ENCODE measurements around the gene DGKD. TPM values are rescaled to one million over a fixed set of nuclear protein-coding genes. Genes with fewer than 3 reads are reported as not detected.
A peak's percentile ranks its signal among the peaks of the same experiment; 100 is the strongest.

The DGKD gene
- total and polyA plus RNA-seq, 2 donors (not counting 1 experiment from before 2014, with no cell fraction given) = 224 to 396 TPM

DNA sequence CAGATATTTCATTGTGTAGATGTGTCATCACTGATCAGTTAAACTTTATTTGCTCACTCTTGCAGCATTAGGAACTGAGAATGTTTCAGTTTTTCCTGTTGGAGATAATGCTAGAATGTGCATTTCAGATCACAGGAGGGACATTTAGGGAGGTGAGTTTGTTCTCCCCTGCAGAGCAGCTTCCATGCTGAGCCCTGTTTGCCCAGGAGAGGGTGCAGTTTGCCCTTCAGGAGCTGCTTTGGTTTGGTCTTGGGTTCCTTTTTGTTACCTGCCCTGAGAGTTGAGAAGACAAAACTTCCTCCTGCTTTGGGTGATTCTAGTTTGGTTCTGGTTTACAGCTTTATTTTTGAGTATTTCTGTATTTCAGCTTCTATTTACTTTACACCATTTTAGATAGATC is 49.9 kb downstream of the DGKD start:
- Mint-ChIP-seq H3K9me3 (ENCODE audit: insufficient read depth) (no peaks in the 10 kb centered on the region), H3K4me1 (peaks cover 46% of the 10 kb centered on the region), H3K4me3 (no peak overlapping the region), H3K27ac (peak overlapping the region; percentile 82), H3K27me3 (no peaks in the 10 kb centered on the region)
- ChIA-PET POLR2A (interaction anchor here (1.0 kb wide), 1 partner anchor 307 kb away, joined by 3 read pairs; no protein-coding TSS in a partner anchor), CTCF (interaction anchor here (0.6 to 14.2 kb wide), 37 partner anchors 8 to 1092 kb away, joined by 3 to 426 read pairs (median 4); partner anchors contain the start of genes INPP5D and UGT1A5)
- Histone ChIP-seq H3K79me2 (ENCODE audit: control insufficient read depth, insufficient read depth, low read length) (peaks cover 64% of the 10 kb centered on the region), H3K27ac (ENCODE audit: low read length in 2 of 2) (peak overlapping the region in 1 of 2 donors; percentile 69), H3K4me2 (replicated peaks; ENCODE audit: low read depth, low read length, poor library complexity, severe bottlenecking) (peak overlapping the region; percentile 23), H3K27me3 (replicated peaks in 1 of 4; ENCODE audit: control extremely low read depth in 1 of 4, control insufficient read depth in 3 of 4, insufficient read depth in 4 of 4, low read length in 3 of 4) (no peaks in the 10 kb centered on the region), H2AFZ (ENCODE audit: insufficient read depth, low read depth, low read length, poor library complexity, severe bottlenecking) (no peak overlapping the region), H3K9ac (ENCODE audit: low read length) (no peak overlapping the region), H3K4me1 (ENCODE audit: control insufficient read depth in 2 of 2, insufficient read depth in 2 of 2, low read length in 2 of 2) (peaks cover 25 to 28% of the 10 kb centered on the region in 2 donors), H4K20me1 (ENCODE audit: control insufficient read depth, insufficient read depth, low read length, poor library complexity, severe bottlenecking) (peaks cover 31% of the 10 kb centered on the region), H3K4me3 (ENCODE audit: control extremely low read depth in 1 of 5, extremely low read depth in 1 of 5, insufficient read depth in 1 of 5, low read depth in 2 of 5, low read length in 4 of 5) (no peak overlapping the region), H3K9me3 (ENCODE audit: control extremely low read depth in 1 of 3, control insufficient read depth in 2 of 3, insufficient read depth in 1 of 3, low read length in 2 of 3) (no peaks in the 10 kb centered on the region), H3K36me3 (replicated peaks in 1 of 2; ENCODE audit: control extremely low read depth in 1 of 2, control insufficient read depth in 1 of 2, extremely low read depth in 1 of 2, insufficient read depth in 2 of 2, low read length in 1 of 2) (peaks cover 25 to 59% of the 10 kb centered on the region in 2 experiments)
- ATAC-seq (ENCODE audit: low read depth) = peak; percentile 89
- TF ChIP-seq EZH2 (IDR thresholded peaks at IDR 0.05; ENCODE audit: borderline replicate concordance, insufficient read depth, low read depth, low read length, poor library complexity, severe bottlenecking) = no peak
- TF ChIP-seq CTCF (IDR thresholded peaks at IDR 0.05) = peak; percentile 88
- peak; percentile 82 for DNase-seq
- intact Hi-C loops (cut with micrococcal nuclease) = loop anchor here (1.0 to 2.0 kb wide), 2 partner anchors 15 to 39 kb away; no protein-coding TSS in a partner anchor

DNA sequence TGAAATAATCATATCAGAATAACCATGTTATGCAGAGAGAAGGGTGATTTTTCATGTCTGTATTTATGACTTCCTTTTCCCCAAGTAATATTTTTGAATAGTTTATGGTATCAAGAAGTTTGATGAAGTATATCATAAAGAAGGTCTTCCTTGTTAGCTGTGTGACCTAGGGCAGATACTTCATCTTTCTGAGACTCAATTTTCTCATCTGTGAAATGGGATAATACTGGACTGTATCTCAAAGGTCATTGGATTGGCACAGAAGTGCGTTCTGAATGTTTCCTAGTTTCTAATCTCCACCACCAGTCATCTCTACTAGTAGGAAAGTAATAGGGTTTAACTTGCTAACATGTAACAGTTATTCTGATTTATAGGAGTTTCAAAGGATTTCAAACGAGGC is 52.6 kb downstream of the DGKD start:
- ChIA-PET POLR2A (no interaction called here), CTCF (interaction anchor here (10.3 to 14.2 kb wide), 2 partner anchors 14 to 35 kb away, joined by 218 to 426 read pairs; no protein-coding TSS in a partner anchor)
- ATAC-seq (ENCODE audit: low read depth) (no peak), DNase-seq (no peak)
- Histone ChIP-seq H3K4me3 (ENCODE audit: control extremely low read depth in 1 of 5, extremely low read depth in 1 of 5, insufficient read depth in 1 of 5, low read depth in 2 of 5, low read length in 4 of 5) (no peak overlapping the region), H3K4me2 (replicated peaks; ENCODE audit: low read depth, low read length, poor library complexity, severe bottlenecking) (no peak overlapping the region), H3K27me3 (replicated peaks in 1 of 4; ENCODE audit: control extremely low read depth in 1 of 4, control insufficient read depth in 3 of 4, insufficient read depth in 4 of 4, low read length in 3 of 4) (no peaks in the 10 kb centered on the region), H3K79me2 (ENCODE audit: control insufficient read depth, insufficient read depth, low read length) (peaks cover 59% of the 10 kb centered on the region), H3K9ac (ENCODE audit: low read length) (no peak overlapping the region), H3K4me1 (ENCODE audit: control insufficient read depth in 2 of 2, insufficient read depth in 2 of 2, low read length in 2 of 2) (peaks cover 36 to 44% of the 10 kb centered on the region in 2 donors), H3K9me3 (ENCODE audit: control extremely low read depth in 1 of 3, control insufficient read depth in 2 of 3, insufficient read depth in 1 of 3, low read length in 2 of 3) (peaks cover 0 to 6% (median 2%) of the 10 kb centered on the region in 3 donors), H3K36me3 (replicated peaks in 1 of 2; ENCODE audit: control extremely low read depth in 1 of 2, control insufficient read depth in 1 of 2, extremely low read depth in 1 of 2, insufficient read depth in 2 of 2, low read length in 1 of 2) (peaks cover 22 to 44% of the 10 kb centered on the region in 2 experiments), H4K20me1 (ENCODE audit: control insufficient read depth, insufficient read depth, low read length, poor library complexity, severe bottlenecking) (peaks cover 23% of the 10 kb centered on the region), H3K27ac (ENCODE audit: low read length in 2 of 2) (peak overlapping the region in 1 of 2 donors; percentile 73), H2AFZ (ENCODE audit: insufficient read depth, low read depth, low read length, poor library complexity, severe bottlenecking) (no peak overlapping the region)
- no peak overlapping the region for H3K4me3 Mint-ChIP-seq
- peaks cover 60% of the 10 kb centered on the region for H3K4me1 Mint-ChIP-seq
- intact Hi-C loops (cut with micrococcal nuclease) = no loop called here
- TF ChIP-seq CTCF (IDR thresholded peaks at IDR 0.05) (no peak), EZH2 (IDR thresholded peaks at IDR 0.05; ENCODE audit: borderline replicate concordance, insufficient read depth, low read depth, low read length, poor library complexity, severe bottlenecking) (no peak)
- peak overlapping the region; percentile 75 for H3K27ac Mint-ChIP-seq
- H3K27me3 Mint-ChIP-seq = no peaks in the 10 kb centered on the region
- no CpG with 5 or more reads among the region's 2 CpGs for WGBS (ENCODE audit: insufficient coverage)
- no peaks in the 10 kb centered on the region for H3K9me3 Mint-ChIP-seq (ENCODE audit: insufficient read depth)
